NCI-H226 (cell line): ENCODE data around the gene RERE.
A peak's percentile ranks its signal among the peaks of the same experiment; 100 is the strongest.
"Not testable (repeated sequence)": the region's sequence is repeated elsewhere in the genome, so short reads cannot be mapped to it uniquely, and the experiment has no call there.

Source experiments
- DNase-seq: peaks from one replicate; pipeline ENCODE4 v3.0.0-alpha.2; 2015

The RERE gene

DNA sequence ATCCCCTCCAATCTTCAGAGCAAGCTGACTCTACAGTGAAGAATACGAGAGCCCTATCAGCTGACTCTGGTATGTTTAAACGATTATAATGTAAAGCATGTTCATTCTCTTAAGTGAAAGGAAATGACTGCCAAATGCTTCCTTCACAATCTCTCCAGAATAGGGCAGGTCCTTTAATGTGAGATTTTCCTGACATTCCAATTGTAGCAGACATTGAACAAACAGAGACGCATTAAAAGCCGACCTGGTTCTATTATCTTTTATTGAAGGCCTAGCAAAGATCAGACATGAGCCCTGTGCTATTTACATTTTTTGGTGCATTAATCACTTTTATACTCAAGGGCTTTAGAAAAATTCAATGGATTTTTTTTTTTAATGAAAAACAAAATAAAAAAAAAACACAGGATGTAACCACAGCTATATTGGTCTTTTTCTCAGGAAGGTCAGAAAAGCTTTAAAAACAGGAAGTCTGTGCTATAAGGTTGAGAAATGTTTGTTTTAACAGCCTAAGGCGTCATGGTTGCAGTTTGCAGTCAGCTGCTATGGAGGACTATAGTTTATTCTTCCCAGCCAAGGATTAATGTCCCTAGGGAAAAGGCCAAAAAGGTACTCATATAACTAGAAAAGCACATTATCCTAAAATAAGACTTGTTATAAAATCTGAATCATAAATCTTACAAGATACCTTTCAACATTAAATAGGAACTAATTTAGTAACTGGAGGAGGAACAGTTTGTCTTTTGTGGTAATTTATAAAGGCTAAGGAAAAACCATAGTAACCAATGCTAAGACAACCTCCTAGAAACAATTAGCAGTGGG, 104.8 kb downstream of the RERE start:
- DNase-seq, result peak; percentile 68

DNA sequence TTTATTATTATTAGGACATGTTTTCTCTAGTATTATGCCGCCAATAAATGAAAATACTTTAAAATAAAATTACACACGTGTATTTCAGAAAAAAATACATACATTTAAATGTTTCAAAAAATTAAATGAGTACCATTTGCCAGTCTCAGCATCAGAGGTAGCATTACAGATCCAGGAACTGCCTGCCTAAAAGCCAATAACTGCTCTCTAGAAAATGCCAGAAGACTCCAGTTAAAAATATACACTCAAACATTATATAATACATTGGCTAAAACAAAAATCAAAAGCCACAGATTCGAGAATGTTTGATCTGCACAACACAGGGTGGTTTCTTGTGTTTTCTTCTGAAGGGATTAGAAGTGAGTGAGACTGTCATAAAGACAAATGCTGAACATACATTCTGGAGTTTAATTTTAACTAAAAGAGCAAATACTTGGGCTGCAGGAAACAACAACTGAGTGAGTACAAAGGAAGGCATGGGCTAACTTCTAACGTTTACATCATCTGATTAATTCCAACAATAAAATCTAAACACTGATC, 105.5 kb downstream of the RERE start:
- DNase-seq, result no peak

DNA sequence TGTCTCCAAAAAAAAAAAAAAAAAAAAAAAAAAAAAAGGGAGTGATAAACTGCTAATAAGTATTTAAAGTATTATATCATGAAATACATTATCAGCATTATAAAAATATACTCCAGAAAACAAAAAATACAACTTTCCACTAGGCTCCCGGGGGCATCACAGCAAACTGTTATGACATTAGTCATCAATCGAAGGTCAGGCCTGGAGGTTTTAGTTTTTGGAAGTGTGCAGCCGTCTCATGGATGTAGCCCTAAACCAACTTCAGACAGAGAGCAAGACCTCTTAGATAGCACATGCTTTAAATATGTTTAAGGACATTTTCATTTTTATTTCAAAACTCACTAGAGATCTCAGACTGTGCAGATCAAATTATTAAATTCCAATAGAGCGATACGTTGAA, 106.3 kb downstream of the RERE start:
- DNase-seq, result no peak

DNA sequence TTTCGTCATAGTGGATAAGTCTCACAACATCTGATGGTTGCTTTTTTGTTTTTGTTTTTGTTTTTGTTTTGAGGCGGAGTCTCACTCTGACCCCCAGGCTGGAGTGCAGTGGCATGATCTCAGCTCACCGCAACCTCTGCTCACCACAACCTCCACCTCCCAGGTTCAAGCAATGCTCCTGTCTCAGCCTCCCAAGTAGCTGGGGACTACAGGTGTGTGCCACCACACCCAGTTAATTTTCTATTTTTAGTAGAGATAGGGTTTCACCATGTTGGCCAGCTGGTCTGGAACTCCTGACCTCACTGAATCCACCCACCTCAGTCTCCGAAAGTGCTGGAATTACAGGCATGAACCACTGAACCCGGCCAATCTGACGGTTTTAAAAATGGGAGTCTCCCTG, 109.2 kb downstream of the RERE start:
- no peak for DNase-seq

DNA sequence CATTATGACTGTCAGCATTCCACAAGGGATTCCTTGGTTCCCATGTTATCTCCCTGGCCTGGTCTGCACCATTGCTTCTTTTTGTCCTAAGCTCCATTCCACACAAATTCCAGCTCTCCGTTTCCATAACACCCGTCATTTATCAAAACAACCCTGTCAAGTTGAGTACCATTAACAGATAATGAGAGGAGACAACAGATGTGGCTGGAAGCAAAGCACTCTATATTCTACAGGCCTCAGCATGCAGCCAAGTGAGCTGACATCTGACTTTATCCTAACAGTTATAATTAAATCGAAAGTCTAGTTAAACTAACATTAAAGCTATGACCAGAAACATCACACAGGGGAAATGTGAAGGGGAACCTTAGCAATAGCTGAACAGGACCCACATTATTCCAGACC, 110.4 kb downstream of the RERE start:
- DNase-seq, result peak; percentile 83

DNA sequence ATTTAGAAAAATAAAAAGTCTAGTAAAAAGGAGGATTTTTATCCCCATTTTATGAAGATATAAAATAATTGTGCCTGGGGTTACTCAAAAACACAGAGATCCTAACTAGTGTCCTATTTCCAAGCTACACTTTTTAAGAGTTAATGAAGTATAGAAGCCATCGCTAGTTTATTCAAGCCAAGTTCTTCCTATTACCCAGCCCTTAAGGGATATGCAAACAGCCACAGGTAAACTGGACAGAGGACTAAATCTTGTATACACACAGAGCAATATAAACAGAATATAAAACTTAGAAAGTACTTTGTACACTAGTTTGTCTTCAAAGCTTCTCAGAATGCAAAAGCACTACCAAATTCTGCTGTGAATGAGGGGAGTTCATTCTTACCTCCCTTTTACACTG, 111.1 kb downstream of the RERE start:
- DNase-seq, result no peak

DNA sequence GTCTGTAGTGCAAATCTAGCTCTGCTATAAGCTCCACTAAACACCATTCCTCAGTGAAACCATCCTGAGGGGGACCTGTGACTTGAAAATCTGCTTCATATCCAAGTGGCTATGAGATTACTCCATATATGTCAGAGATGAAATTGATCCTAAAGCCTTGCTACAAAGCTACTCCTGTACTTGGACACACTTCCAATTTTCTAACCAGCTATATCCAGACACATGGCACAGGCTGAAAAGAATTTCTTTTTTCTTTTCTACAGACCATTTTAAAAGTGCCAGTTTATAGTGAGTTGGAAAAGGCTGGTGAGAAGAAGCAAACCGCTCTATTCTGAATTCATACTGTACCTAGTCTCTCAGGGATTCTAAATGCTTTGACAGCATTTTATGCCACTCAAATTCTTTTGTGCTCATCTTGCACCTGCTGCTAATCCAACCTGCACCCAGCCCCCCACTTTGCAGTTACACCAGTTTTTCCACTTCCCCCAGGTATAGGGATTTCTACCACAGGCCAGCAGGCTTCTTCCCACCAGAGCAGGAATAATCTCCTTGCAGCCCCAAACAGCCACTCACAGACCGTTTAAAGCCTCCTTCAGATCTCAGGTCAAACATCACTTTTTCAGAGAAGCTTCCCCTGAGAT, 112.5 kb downstream of the RERE start:
- no peak for DNase-seq

DNA sequence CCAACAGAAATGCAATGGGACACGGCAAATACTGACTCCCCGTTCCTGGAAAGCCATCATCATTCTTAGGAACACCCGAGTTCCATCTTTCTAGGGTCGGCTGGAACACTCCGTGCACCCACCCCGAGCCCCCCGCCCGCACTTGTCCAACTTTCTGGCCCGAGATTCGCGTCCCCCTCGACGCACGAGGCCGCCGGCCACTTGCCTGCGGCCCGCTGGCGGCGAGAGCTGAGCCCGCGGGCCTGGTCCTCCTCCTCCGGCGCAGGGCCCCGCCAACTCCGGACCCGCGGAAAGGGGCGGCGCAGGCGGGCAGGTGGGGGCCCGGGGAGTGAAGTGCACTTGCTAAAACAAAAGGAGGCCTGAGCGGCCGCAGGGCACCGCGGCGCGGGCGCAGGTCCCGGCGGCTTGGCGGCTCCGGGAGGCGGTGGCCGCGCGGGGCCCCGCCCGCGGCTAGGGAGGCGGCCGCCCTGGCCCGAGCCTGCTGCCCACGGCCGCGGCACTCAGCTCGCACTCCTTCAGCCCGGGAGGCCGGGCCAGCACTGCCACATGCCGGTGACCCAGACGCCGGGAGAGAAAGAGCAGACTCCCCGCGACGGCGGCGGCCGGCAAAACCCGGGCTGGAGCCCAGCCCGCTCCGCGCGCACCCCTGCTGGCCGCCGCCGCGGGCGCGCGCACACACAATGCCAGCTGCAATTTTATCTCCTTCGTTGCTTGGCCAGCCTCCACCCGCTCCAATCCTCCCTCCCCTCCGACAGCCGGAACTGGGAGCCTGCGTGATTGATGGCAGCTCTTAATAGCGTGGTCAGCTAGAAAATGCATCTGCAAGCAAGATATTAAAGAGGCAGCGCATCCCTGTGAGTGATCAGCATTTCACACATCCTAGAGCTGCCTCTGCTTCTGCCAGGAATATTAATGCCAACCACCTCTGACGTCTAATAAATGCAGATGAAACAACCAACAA, 114.3 kb downstream of the RERE start:
- peak; percentile 95 for DNase-seq

DNA sequence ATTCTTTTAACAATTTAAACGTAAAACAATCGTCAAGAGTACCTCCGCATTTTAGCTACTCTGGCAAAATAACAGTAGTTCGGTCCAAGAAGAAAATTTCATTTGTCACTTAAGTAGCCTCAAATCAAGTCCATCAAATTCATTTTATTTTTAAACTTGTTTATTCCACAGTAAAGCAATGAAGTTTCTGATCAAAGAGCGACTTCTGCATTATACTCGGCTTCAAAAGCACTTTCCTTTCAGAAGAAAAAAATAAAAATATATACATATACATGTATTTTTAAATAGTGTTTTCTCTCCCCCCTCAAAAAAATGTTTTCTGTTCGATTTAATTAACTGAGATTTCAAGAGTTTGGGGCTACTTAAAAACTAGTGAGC, 115.0 kb downstream of the RERE start:
- DNase-seq, result no peak

DNA sequence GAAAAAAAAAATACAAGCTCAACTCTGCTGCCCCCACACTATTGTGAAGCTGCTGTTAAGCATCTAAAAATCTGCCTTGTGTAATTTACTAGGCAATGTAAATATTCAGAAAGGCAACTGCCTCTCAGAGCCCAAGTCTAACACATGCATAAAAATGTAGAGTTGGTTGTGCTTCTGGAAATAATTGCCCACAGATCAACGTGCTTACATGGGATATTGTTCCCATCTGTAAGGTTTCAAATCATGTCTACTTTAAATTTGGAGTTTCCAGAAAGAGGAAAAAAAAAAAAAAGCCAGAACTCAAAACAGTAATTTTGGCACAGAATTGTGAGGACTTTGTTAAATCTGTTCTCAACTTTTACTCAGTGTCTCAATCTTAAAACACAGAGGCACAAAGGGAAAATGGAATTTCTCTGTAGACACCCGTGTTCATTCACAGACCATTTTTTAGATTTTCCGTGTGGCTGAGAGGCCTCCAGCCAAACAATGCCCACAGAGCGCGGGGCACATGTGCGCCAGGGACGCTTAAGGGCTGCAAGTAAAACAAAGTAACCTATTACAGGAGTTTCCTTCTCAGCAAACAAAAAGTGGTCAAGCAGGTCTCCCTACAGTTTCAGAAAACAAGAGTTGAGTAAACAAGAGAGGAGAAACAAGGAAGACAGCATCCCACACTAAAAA, 115.5 kb downstream of the RERE start:
- no peak for DNase-seq

DNA sequence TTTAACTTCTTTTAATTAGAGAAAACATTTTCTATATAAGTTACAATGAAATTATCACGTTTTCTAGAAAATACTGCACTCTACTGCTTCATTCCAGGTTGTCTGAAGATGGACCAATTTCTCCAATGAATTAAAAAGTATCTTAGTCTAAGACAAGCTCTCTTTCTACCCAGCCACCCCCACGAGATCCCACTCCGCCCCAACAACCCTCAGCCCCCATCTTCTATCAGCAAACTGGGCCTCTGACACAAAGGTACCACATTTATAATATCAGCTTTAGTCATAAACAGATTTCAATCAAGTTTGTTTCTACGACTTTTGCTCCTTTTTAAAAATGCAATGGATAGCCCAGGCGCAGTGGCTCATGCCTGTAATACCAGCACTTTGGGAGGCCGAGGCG, 117.8 kb downstream of the RERE start:
- no peak for DNase-seq

DNA sequence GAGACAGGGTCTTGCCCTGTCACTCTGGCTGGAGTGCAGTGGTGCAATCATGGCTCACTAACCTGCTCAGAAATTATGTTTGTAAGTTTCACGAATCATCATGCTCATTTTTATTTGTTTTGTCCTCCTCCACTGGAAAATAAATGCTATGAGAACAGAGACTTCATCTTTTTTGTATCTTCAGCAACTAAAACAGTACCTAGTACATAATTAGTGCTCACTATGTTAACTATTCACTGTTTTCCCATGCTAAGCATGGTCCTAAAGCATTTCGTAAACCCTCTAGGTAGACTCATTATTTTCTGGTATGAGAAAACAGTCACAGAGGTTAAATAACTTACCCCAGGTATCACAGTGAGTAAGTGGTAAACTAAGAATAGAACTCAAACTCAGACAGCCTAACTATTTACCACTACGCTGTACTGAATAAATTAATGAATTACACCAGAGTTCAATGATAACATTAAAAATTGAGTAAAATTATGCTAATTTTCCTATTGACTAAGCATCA, 118.4 kb downstream of the RERE start:
- DNase-seq, result no peak

DNA sequence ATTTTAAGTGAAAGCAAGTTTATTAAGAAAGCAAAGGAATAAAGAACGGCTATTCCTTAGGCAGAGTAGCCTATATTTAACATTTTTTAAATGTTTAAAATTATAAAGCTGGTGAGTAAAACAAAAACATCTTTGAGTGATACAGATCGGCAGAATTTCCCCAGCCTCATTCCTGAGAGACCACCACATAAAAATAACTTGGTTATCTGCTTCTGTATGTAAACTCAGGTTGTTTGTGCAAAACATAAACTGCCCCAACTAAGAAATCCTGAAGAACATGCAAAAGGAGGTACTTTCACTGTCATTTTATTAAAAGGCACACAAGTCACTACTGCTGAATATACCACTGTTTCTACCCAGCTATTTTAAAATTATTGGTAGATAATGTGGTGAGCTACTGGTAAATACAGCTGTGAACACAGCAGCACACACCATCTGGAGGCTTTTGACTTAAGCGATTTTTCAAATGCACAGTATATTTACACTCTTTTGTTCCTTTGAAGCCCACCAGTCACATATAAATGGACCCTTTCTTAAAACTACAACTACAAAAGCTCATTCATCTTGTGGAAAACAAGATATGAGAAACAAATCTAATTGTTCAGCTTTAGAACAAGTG, 119.3 kb downstream of the RERE start:
- DNase-seq, result no peak

DNA sequence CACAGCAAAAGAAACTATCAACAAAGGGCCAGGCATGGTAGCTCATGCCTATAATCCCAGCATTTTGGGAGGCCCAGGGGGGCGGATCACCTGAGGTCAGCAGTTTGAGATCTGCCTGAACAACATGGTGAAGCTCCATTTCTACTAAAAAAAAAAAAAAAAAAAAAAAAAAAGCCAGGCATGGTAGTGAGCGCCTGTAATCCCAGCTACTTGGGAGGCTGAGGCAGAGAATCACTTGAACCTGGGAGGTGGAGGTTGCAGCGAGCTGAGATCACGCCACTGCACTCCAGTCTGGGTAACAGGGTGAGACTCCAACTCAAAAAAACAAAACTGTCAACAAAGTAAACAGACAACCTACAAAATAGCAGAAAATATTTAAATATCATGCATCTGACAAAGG, 122.0 kb downstream of the RERE start:
- DNase-seq, result not testable (repeated sequence)

DNA sequence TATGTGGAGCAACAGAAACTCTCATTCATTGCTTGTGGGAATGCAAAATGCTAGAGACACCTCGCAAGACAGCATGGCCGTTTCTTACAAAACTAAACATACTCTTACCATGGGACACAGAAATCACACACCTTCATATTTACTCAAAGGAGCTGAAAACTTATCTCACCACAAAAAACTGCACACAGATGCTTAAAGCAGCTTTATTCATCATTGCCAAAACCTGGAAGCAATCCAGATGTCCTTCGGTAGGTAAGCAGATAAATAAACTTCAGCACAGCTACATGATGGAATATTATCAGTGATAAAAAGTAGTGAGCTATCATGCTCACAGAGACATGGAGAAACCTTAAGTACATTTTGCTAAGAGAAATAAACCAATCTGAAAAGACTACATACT, 124.3 kb downstream of the RERE start:
- DNase-seq, result peak; percentile 37

DNA sequence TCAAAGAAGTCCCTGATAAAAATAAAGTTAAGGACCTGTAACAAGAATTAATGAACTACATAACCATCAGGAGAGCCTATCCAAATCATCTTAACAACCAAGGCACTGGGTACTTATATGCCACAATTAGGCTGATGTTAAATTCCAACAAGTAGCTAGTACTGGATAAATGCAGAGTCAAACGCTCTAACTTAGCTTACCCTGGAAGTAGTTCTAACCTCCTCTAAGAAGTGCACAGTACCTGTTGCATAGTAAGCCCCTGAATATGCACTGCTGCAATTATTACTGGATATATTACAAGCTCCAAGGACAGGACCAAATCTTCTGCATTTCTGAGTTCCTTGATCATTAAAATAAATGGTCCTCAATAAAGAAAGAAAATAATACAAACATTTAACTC, 125.8 kb downstream of the RERE start:
- DNase-seq, result no peak

DNA sequence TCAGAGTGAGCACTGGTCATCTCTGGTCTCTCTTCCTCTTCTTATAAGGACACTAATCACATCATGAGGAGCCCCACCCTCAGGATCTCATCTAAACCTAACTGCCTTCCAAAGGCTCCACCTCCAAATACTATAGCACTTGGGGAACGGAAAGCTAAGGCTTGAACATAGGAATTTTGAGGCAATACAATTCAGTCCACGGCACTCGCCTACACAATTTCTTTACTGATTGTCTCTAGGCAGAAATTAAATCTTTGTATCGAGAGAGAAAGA, 127.3 kb downstream of the RERE start:
- DNase-seq, result no peak

DNA sequence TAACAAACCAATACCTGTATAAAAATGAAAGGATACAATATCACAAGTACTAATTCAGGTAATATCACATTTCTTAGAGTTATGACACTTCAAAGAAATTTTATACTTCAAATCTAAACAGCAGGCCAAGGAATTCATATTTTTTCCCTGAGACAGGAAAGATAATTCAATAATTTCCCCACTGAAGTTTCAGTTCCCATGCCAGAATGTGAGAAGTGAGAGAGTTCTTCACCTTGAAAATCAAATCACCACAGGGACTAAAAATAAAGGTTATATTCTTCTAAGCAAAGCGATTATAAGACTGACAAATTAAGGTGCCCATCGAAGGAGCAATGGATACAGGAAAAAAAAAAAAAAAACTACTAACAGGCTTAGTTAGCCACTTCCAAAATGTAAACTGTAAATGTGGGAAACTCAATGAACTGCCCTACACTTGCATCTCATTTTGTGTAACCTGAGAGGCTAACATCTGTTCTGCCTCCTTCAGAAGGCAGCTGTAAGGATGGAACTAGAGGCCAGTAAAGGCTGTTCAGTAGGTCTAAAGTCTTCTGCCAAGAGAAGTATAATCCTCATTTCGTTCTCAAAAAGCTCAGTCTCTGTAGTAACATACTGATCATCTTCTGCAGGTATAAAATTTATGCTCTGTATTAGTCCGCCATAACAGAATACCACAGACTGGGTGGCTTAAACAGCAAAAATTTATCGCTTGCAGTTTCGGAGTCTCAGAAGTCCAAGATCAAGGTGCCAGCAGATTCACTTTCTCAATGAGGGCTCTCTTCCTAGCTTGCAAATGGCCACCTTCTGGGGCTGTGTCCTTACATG, 127.8 kb downstream of the RERE start:
- no peak for DNase-seq

DNA sequence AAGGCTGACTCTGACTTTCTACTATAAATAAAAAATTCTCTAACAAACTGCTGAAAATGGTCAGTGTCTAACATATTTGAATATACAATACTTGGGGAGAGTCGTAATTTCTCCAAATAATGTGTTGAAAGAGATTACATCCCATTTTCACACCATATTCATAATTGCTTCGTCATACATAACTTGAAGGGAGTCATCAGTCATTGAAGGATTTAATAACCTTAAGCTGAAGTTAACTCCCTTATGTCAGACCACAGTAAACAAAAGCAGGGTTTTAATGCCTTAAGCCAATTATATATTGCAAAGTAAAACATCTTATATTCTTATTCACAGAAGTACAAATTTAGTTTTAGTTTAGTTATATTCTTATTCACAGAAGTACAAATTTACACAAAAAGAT, 129.9 kb downstream of the RERE start:
- no peak for DNase-seq

DNA sequence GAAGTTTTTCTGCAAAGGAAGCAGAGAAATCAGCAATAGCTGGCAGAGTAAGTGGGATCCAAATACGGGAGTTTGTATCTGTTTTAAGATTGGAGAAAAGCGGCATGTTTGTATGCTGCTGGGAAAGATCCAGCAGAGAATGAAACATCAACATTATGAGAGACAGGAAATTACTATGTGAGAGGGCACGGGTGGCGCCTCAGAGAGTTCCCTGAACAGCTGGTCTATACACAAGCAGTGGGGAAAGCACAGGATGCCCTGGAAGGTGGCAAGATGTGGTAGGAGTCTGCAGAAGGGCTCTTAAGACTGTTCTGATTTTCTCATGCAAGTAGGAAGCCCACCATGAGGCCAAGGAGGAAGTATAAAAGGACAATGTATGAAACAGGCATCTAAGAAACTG, 130.4 kb downstream of the RERE start:
- DNase-seq, result no peak

DNA sequence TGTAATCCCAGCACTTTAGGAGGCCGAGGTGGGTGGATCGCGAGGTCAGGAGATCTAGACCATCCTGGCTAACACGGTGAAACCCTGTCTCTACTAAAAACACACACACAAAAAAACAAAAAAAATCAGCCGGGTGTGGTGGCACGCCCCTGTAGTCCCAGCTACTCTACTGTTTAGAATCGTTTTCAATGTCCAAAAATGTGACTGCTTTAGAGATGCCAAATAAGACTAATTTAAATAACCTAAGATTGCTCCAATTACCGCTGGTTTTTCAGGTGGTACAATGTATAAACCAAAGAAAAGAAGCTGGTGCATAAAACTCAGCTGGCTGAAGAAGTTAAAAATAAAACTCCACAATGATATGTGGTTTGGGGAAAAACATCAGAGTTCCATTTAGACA, 132.0 kb downstream of the RERE start:
- DNase-seq, result no peak
